Osteoblast (primary cell): ENCODE data around the gene C1QTNF7. TPM values are rescaled to one million over a fixed set of nuclear protein-coding genes. Genes with fewer than 3 reads are reported as not detected.
A peak's percentile ranks its signal among the peaks of the same experiment; 100 is the strongest.

ENCODE experiments used
- DNase-seq: peaks from one replicate; pipeline ENCODE4 v3.0.0; 2011; ENCODE audit warnings: low spot score, mixed read lengths; ENCODE audit not compliant: insufficient read length; ENCODE audit errors: missing footprints
- H2AFZ ChIP-seq: 2 replicates; pipeline ENCODE4 v1.6.0; 2011; ENCODE audit warnings: mild to moderate bottlenecking, low read length
- H3K27ac ChIP-seq: 2 replicates; pipeline ENCODE4 v1.5.1; 2011; ENCODE audit warnings: mild to moderate bottlenecking, low read depth, low read length, moderate library complexity
- H3K27me3 ChIP-seq: 2 replicates; pipeline ENCODE4 v1.6.0; 2012; ENCODE audit warnings: mild to moderate bottlenecking, control low read depth, inconsistent platforms, low read length, moderate library complexity; ENCODE audit not compliant: insufficient read depth
- H3K36me3 ChIP-seq: 2 replicates; pipeline ENCODE4 v1.5.1; 2011; ENCODE audit warnings: mild to moderate bottlenecking, low read length, control low read depth, moderate library complexity; ENCODE audit not compliant: insufficient read depth
- H3K4me1 ChIP-seq: 2 replicates; pipeline ENCODE4 v1.5.1; 2011; ENCODE audit warnings: mild to moderate bottlenecking, low read length, control low read depth, moderate library complexity; ENCODE audit not compliant: insufficient read depth
- H3K4me2 ChIP-seq: 2 replicates; pipeline ENCODE4 v1.6.0; 2011; ENCODE audit warnings: mild to moderate bottlenecking, low read length; ENCODE audit not compliant: insufficient read depth
- H3K4me3 ChIP-seq: fragments of 200-600 bp; sonication (generic); 3 replicates; pipeline ENCODE4 v1.5.1; 2012; ENCODE audit warnings: mild to moderate bottlenecking, low read length, inconsistent platforms; ENCODE audit not compliant: insufficient read depth
- H3K79me2 ChIP-seq: 2 replicates; pipeline ENCODE4 v1.6.0; 2012; ENCODE audit warnings: mild to moderate bottlenecking, low read length, control low read depth, inconsistent platforms; ENCODE audit not compliant: insufficient read depth
- H3K9me3 ChIP-seq: 2 replicates; pipeline ENCODE4 v1.5.1; 2011; ENCODE audit warnings: low read depth, low read length, control low read depth
- H4K20me1 ChIP-seq: 2 replicates; pipeline ENCODE4 v1.6.0; 2012; ENCODE audit warnings: mild to moderate bottlenecking, low read length, control low read depth; ENCODE audit not compliant: insufficient read depth
- CTCF ChIP-seq: IDR thresholded peaks from 2 replicates; pipeline ENCODE4 v1.5.1; 2011; ENCODE audit warnings: mild to moderate bottlenecking, low read depth, low read length, moderate library complexity; ENCODE audit errors: extremely low read depth
- total RNA-seq: library from RNA; depleted of rRNA; stranded (reverse); fragments of >200 nt; gene quantifications from 2 replicates; pipeline ENCODE4 v1.2.3, GENCODE V29; 2012

C1QTNF7 gene
- total RNA-seq, 1 donor, result 0.72 TPM

- Histone ChIP-seq H3K79me2 (no peaks in the 10 kb centered on the region), H3K4me1 (peaks cover 41% of the 10 kb centered on the region), H3K4me3 (peak overlapping the region; percentile 17), H3K4me2 (peak overlapping the region; percentile 72), H3K9me3 (no peaks in the 10 kb centered on the region), H4K20me1 (no peaks in the 10 kb centered on the region), H3K36me3 (no peaks in the 10 kb centered on the region), H3K27ac (peak overlapping the region; percentile 87), H2AFZ (no peak overlapping the region), H3K27me3 (no peaks in the 10 kb centered on the region)
- no peak for TF ChIP-seq CTCF
- DNase-seq, result peak; percentile 84
These were observed 24.3 kb downstream of the C1QTNF7 start for GRCh38 chr4:15451866-15452765.

GRCh38 chr4:15455290-15455689, 27.5 kb downstream of the C1QTNF7 start:
- Histone ChIP-seq H3K79me2 (no peaks in the 10 kb centered on the region), H3K4me1 (peaks cover 44% of the 10 kb centered on the region), H2AFZ (no peak overlapping the region), H4K20me1 (no peaks in the 10 kb centered on the region), H3K9me3 (no peaks in the 10 kb centered on the region), H3K36me3 (no peaks in the 10 kb centered on the region), H3K4me3 (no peak overlapping the region), H3K4me2 (no peak overlapping the region), H3K27ac (peak overlapping the region; percentile 19), H3K27me3 (no peaks in the 10 kb centered on the region)
- DNase-seq, result peak; percentile 27
- TF ChIP-seq CTCF, result no peak

- H3K4me1 ChIP-seq, result peaks cover 23% of the 10 kb centered on the region
- peak; percentile 75 for TF ChIP-seq CTCF
- no peak overlapping the region for H3K27ac ChIP-seq
- no peaks in the 10 kb centered on the region for H3K9me3 ChIP-seq
- no peaks in the 10 kb centered on the region for H3K27me3 ChIP-seq
- H3K36me3 ChIP-seq, result no peaks in the 10 kb centered on the region
- H3K4me3 ChIP-seq, result no peak overlapping the region
- H4K20me1 ChIP-seq, result no peaks in the 10 kb centered on the region
- peak; percentile 9 for DNase-seq
- peak overlapping the region; percentile 20 for H3K4me2 ChIP-seq
- H3K79me2 ChIP-seq, result no peaks in the 10 kb centered on the region
- H2AFZ ChIP-seq, result peak overlapping the region; percentile 38
These were observed 29.8 kb downstream of the C1QTNF7 start for GRCh38 chr4:15457406-15458201.

GRCh38 chr4:15458616-15459015, 30.8 kb downstream of the C1QTNF7 start:
- Histone ChIP-seq H3K36me3 (no peaks in the 10 kb centered on the region), H3K79me2 (no peaks in the 10 kb centered on the region), H4K20me1 (no peaks in the 10 kb centered on the region), H3K27ac (no peak overlapping the region), H3K4me2 (no peak overlapping the region), H3K4me1 (peaks cover 18% of the 10 kb centered on the region), H3K27me3 (no peaks in the 10 kb centered on the region), H3K4me3 (no peak overlapping the region), H3K9me3 (no peaks in the 10 kb centered on the region), H2AFZ (no peak overlapping the region)
- DNase-seq, result no peak
- no peak for TF ChIP-seq CTCF
